ENCODE data around the gene EXOG. TPM values are rescaled to one million over a fixed set of nuclear protein-coding genes. Genes with fewer than 3 reads are reported as not detected.

The EXOG gene
- total RNA-seq, 1 donor from 2014 or later = 18.4 TPM

DNA sequence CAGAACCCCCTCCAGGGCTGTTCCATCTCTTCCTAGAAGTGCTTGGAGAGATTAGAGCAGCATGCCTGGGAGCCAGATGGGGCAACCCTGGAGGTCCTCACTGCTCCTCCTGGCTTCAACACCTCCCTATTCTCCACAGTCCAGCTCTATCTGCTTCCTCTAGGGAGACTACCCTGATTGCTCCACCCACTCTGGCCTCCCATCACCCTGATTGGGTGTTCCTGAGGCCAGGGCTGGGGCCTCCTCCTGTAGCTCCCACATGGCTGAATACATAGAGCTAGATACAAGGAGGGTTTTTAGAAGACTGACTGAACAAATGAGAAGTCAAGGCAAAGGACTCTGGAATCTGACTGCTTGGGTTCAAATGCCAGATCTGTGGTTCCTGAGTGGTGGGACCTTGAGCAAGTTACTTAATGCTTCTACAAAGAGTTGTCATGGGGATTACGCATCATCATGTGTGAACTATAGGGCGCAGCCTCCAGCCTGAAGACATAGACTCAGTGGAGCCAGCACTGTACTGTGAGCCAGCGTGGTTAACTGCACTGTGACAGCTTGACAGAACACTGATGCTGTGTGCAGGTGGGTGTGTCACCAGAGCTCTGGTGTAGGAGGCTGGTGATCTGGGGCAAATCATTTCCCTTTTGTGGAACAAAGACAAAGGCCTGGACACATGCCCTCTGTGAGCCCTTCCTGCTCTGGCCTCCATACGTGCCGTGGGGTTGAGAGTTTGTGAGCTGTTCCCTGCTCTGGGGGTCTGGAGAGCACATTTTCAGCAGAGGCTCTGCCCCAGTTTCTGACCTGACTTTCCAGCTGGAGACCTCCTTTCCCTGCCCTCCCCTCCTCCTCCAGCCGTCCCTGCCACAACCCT is 78.5 kb downstream of the EXOG start:
- Mint-ChIP-seq H3K4me1 (ENCODE audit: unreplicated experiment) (no peaks in the 10 kb centered on the region), H3K27me3 (ENCODE audit: unreplicated experiment) (peaks cover 2% of the 10 kb centered on the region), H3K36me3 (ENCODE audit: unreplicated experiment) (no peaks in the 10 kb centered on the region), H3K27ac (ENCODE audit: unreplicated experiment) (no peak overlapping the region), H3K4me3 (ENCODE audit: unreplicated experiment) (no peak overlapping the region), H3K9me3 (ENCODE audit: unreplicated experiment) (peaks cover 10% of the 10 kb centered on the region)
- TF ChIP-seq CTCF (IDR thresholded peaks at IDR 0.05) = no peak
- DNase-seq (ENCODE audit: extremely low spot score, unreplicated experiment) = peak; percentile 63

DNA sequence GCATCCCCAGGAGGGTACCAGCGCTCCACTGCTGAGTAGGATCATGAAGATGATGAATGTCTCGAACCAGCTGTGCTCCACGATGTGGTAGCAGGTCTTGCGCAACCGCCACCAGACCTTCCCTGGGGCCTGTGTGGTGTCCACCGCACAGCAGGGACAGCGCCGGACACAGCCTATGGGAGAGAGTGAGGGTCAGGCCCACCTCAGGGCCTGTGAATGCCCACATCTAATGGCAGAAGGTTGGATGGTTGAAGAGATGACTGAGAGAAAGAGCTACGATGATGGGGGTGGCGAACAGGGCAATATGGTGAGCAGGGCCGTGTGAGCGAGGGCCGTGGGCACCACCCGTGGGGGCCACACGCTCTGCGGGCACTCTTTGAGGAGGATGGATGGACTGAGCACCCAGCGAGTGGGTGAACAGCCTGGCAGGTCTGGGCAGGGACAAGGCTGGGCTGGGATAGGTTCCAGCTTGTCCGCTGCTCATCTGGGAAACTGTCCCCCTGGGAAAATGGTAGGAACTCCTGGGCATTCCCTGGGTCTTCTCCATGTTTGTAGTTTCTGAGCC is 79.2 kb downstream of the EXOG start:
- Mint-ChIP-seq H3K4me3 (ENCODE audit: unreplicated experiment) (no peak overlapping the region), H3K9me3 (ENCODE audit: unreplicated experiment) (peaks cover 10% of the 10 kb centered on the region), H3K36me3 (ENCODE audit: unreplicated experiment) (no peaks in the 10 kb centered on the region), H3K27me3 (ENCODE audit: unreplicated experiment) (peaks cover 2% of the 10 kb centered on the region), H3K4me1 (ENCODE audit: unreplicated experiment) (no peaks in the 10 kb centered on the region), H3K27ac (ENCODE audit: unreplicated experiment) (no peak overlapping the region)
- peak; percentile 76 for DNase-seq (ENCODE audit: extremely low spot score, unreplicated experiment)
- TF ChIP-seq CTCF (IDR thresholded peaks at IDR 0.05) = no peak

Other genes with a start within 250 kb of the EXOG start
- gene SLC22A13, start 230.5 kb upstream of the EXOG start, total RNA-seq = 0.99 and 1.2 TPM in 2 replicates
- 0.30 and 0.47 TPM in 2 replicates for gene SLC22A14, start 214.0 kb upstream of the EXOG start, total RNA-seq
- 6.3 and 8.5 TPM in 2 replicates for gene XYLB, start 149.6 kb upstream of the EXOG start, total RNA-seq
- 9.4 and 10.3 TPM in 2 replicates for gene ACVR2B, start 42.5 kb upstream of the EXOG start, total RNA-seq
- not detected in 2 replicates for gene SCN5A, start 153.3 kb downstream of the EXOG start, total RNA-seq